Kidney (tissue), 14 donors: ENCODE data around the gene BAMBI. TPM values are rescaled to one million over a fixed set of nuclear protein-coding genes. Genes with fewer than 3 reads are reported as not detected.

Source experiments
- DNase-seq, 5 donors: peaks; one replicate each; pipeline ENCODE4 v3.0.0-alpha.2; 2013 to 2020
- FAIRE-seq: peaks from 2 replicates; lab custom pipeline; 2012; peaks lifted over from hg19 to GRCh38; lab: Jason Lieb, UNC
- H3K27ac ChIP-seq, 2 donors: one replicate each; pipeline ENCODE4 v1.7.0; 2013; ENCODE audit warnings: low read depth in 2 of 2, low read length in 2 of 2, inconsistent platforms in 1 of 2
- H3K27me3 ChIP-seq: one replicate; pipeline ENCODE4 v1.7.1; 2013; ENCODE audit warnings: low read length, inconsistent platforms; ENCODE audit not compliant: control insufficient read depth, insufficient read depth
- H3K36me3 ChIP-seq, 3 donors: one replicate each; pipeline versions ENCODE4 v1.7.0 to v1.7.1; 2013; ENCODE audit warnings: low read length in 3 of 3, control low read depth in 1 of 3, inconsistent platforms in 1 of 3; ENCODE audit not compliant: insufficient read depth in 3 of 3, control insufficient read depth in 2 of 3
- H3K4me1 ChIP-seq, 3 donors: one replicate each; pipeline versions ENCODE4 v1.7.0 to v1.7.1; 2013; ENCODE audit warnings: low read length in 3 of 3, inconsistent platforms in 1 of 3, low read depth in 1 of 3; ENCODE audit not compliant: control insufficient read depth in 2 of 3, insufficient read depth in 2 of 3
- H3K4me3 ChIP-seq, 3 donors: one replicate each; pipeline versions ENCODE4 v1.7.0 to v1.8.1; 2013; ENCODE audit warnings: low read length in 3 of 3, control low read depth in 1 of 3, inconsistent platforms in 1 of 3
- H3K9ac ChIP-seq, 3 donors: one replicate each; pipeline versions ENCODE4 v1.7.0 to v1.7.1; 2013; ENCODE audit warnings: low read length in 3 of 3, control low read depth in 1 of 3, inconsistent platforms in 1 of 3
- H3K9me3 ChIP-seq, 3 donors: one replicate each; pipeline versions ENCODE4 v1.7.0 to v1.7.1; 2013; ENCODE audit warnings: low read length in 3 of 3, control low read depth in 1 of 3, inconsistent platforms in 1 of 3; ENCODE audit not compliant: control insufficient read depth in 2 of 3, insufficient read depth in 1 of 3
- CTCF ChIP-seq: IDR thresholded peaks from 3 replicates; pipeline ENCODE4 v1.5.1; 2012; ENCODE audit warnings: mild to moderate bottlenecking, moderate library complexity, borderline replicate concordance; ENCODE audit not compliant: insufficient read depth; ENCODE audit errors: extremely low read depth
- intact Hi-C: fragments of 100-400 bp; cut with DNase I; formaldehyde crosslinking; loops from one replicate; pipeline ENCODE4 v1.11.1; 2022
- polyA plus RNA-seq: library from polyadenylated mRNA; stranded (reverse); fragments of 350-450 nt; fragmentation: Illumina TruSeq; extraction: RNeasy Lipid Tissue Mini Kit (QIAGEN cat#74804); gene quantifications from one replicate; pipeline ENCODE4 v1.2.3, GENCODE V29; 2014; ENCODE audit warnings: low read depth, low replicate concordance; ENCODE audit not compliant: insufficient read depth
- total RNA-seq: library from RNA; stranded (reverse); fragmentation: NEBNext Ultra II Directional; extraction: Animal tissue kit (Norgen Biotek cat#: 25700); gene quantifications from one replicate; pipeline ENCODE4 v1.2.1, GENCODE V29; 2021
- donor health status: control.
- donor health status: control.
- donor health status: control.
- donor health status: control.
- donor health status: control.
- donor health status: DM: yes; HTN: yes; CAD: no.
- donor health status: Normal renal cell carcinoma (clear cell type).

Gene BAMBI
- total and polyA plus RNA-seq, 2 donors from 2014 or later: 19.5 to 21.1 TPM

GRCh38 chr10:28710202-28710886 is 33.0 kb downstream of the BAMBI start:
- FAIRE-seq (no peak), DNase-seq (peak in 1 of 5 donors; percentile 53)
- Histone ChIP-seq H3K27me3 (no peaks in the 10 kb centered on the region), H3K9me3 (no peaks in the 10 kb centered on the region), H3K4me3 (no peak overlapping the region), H3K4me1 (peaks cover 0 to 5% (median 5%) of the 10 kb centered on the region in 3 donors), H3K36me3 (no peaks in the 10 kb centered on the region), H3K27ac (no peak overlapping the region), H3K9ac (no peak overlapping the region)
- no peak for TF ChIP-seq CTCF
- intact Hi-C loops: no loop called here

DNA sequence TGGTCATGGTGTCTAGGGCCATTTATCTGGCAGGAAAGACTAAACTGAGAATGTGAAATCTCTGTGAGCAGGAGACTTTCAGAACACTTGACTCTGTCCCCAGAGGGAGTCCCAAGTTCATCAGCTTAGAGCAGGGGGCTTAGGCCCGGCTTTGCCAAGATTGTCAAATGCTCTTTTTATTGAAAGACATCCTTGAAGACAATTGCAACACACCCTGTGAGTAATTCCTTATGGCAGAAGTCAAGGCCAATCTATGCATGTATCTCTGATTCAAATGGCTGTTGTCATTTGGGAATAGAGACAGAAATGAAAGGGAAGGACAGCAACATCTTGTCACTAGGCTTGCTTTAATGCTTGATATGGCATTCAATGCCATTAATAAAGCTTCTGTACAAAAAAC is 33.7 kb downstream of the BAMBI start:
- peak overlapping the region in 1 of 2 donors; percentile 2 for H3K27ac ChIP-seq
- H3K36me3 ChIP-seq: no peaks in the 10 kb centered on the region
- no peak overlapping the region for H3K4me3 ChIP-seq
- H3K27me3 ChIP-seq: no peaks in the 10 kb centered on the region
- no peak for TF ChIP-seq CTCF
- H3K4me1 ChIP-seq: peaks cover 0 to 8% (median 5%) of the 10 kb centered on the region in 3 donors
- intact Hi-C loops: no loop called here
- no peak overlapping the region for H3K9ac ChIP-seq
- DNase-seq: peak in 1 of 5 donors; percentile 10
- H3K9me3 ChIP-seq: no peaks in the 10 kb centered on the region
- FAIRE-seq: no peak

- Histone ChIP-seq H3K27ac (no peak overlapping the region), H3K9me3 (peaks cover 0 to 3% (median 0%) of the 10 kb centered on the region in 3 donors), H3K36me3 (no peaks in the 10 kb centered on the region), H3K4me1 (peaks cover 0 to 8% (median 5%) of the 10 kb centered on the region in 3 donors), H3K4me3 (no peak overlapping the region), H3K9ac (no peak overlapping the region), H3K27me3 (no peaks in the 10 kb centered on the region)
- FAIRE-seq (no peak), DNase-seq (peak in 1 of 5 donors; percentile 12)
- no peak for TF ChIP-seq CTCF
- intact Hi-C loops: no loop called here
Measured at GRCh38 chr10:28711776-28712175, 34.5 kb downstream of the BAMBI start.
